Nephron progenitor cell (in vitro differentiated cells): ENCODE results near the gene BRK1.

Source experiments
- DNase-seq: peaks from one replicate; pipeline ENCODE4 v3.0.0; 2021
- H3K27ac Mint-ChIP-seq: 2 replicates; pipeline ENCODE4 v1.8.0; 2021; ENCODE audit warnings: mild to moderate bottlenecking, moderate library complexity, mixed read lengths
- H3K27me3 Mint-ChIP-seq: 2 replicates; pipeline ENCODE4 v1.8.0; 2021; ENCODE audit warnings: mild to moderate bottlenecking, low read depth, mixed read lengths; ENCODE audit not compliant: poor library complexity
- H3K36me3 Mint-ChIP-seq: 2 replicates; pipeline ENCODE4 v1.8.0; 2021; ENCODE audit warnings: low read depth, mixed read lengths
- H3K4me1 Mint-ChIP-seq: 2 replicates; pipeline ENCODE4 v1.8.0; 2021; ENCODE audit warnings: mixed read lengths
- H3K4me3 Mint-ChIP-seq: 2 replicates; pipeline ENCODE4 v1.8.0; 2021; ENCODE audit warnings: mild to moderate bottlenecking, moderate library complexity, mixed read lengths
- H3K9me3 Mint-ChIP-seq: 2 replicates; pipeline ENCODE4 v1.8.0; 2021; ENCODE audit warnings: mild to moderate bottlenecking, moderate library complexity, mixed read lengths
- CTCF ChIP-seq: fragments of 200-600 bp; sonication (generic); IDR thresholded peaks from 2 replicates; pipeline ENCODE4 v1.5.0; 2021; ENCODE audit warnings: antibody characterized with exemption

The BRK1 gene

GRCh38 chr3:10136426-10137005, 21.0 kb downstream of the BRK1 start:
- TF ChIP-seq CTCF, result no peak
- Mint-ChIP-seq H3K4me3 (no peak overlapping the region), H3K9me3 (no peaks in the 10 kb centered on the region), H3K4me1 (no peaks in the 10 kb centered on the region), H3K36me3 (no peaks in the 10 kb centered on the region), H3K27me3 (peaks cover 19% of the 10 kb centered on the region), H3K27ac (no peak overlapping the region)
- no peak for DNase-seq

- Mint-ChIP-seq H3K36me3 (no peaks in the 10 kb centered on the region), H3K9me3 (no peaks in the 10 kb centered on the region), H3K27ac (no peak overlapping the region), H3K27me3 (peaks cover 19% of the 10 kb centered on the region), H3K4me3 (no peak overlapping the region), H3K4me1 (no peaks in the 10 kb centered on the region)
- TF ChIP-seq CTCF, result no peak
- DNase-seq, result no peak
Measured at GRCh38 chr3:10137178-10137577, 21.7 kb downstream of the BRK1 start.

GRCh38 chr3:10140996-10141546, 25.6 kb downstream of the BRK1 start:
- peaks cover 5% of the 10 kb centered on the region for H3K9me3 Mint-ChIP-seq
- H3K4me3 Mint-ChIP-seq, result peak overlapping the region; percentile 86
- peaks cover 30% of the 10 kb centered on the region for H3K36me3 Mint-ChIP-seq

GRCh38 chr3:10142707-10143560, 27.5 kb downstream of the BRK1 start:
- no peak overlapping the region for H3K27ac Mint-ChIP-seq
- H3K4me1 Mint-ChIP-seq, result peaks cover 23% of the 10 kb centered on the region
- no peak for DNase-seq
- H3K4me3 Mint-ChIP-seq, result peak overlapping the region; percentile 86
- no peak for TF ChIP-seq CTCF
- H3K36me3 Mint-ChIP-seq, result peaks cover 40% of the 10 kb centered on the region
- H3K27me3 Mint-ChIP-seq, result peaks cover 13% of the 10 kb centered on the region
- H3K9me3 Mint-ChIP-seq, result peaks cover 5% of the 10 kb centered on the region

More at GRCh38 chr3:10140996-10141546, 25.6 kb downstream of the BRK1 start:
- Mint-ChIP-seq H3K27me3 (peaks cover 16% of the 10 kb centered on the region), H3K4me1 (peaks cover 23% of the 10 kb centered on the region), H3K27ac (no peak overlapping the region)
- TF ChIP-seq CTCF, result no peak
- DNase-seq, result no peak

- no peak for TF ChIP-seq CTCF
- peak overlapping the region; percentile 14 for H3K4me3 Mint-ChIP-seq
- peaks cover 5% of the 10 kb centered on the region for H3K9me3 Mint-ChIP-seq
- peaks cover 23% of the 10 kb centered on the region for H3K4me1 Mint-ChIP-seq
- peaks cover 63% of the 10 kb centered on the region for H3K36me3 Mint-ChIP-seq
- no peak for DNase-seq
- peak overlapping the region; percentile 57 for H3K27ac Mint-ChIP-seq
- H3K27me3 Mint-ChIP-seq, result peaks cover under 1% of the 10 kb centered on the region
Measured at GRCh38 chr3:10145685-10146084, 30.2 kb downstream of the BRK1 start.
